HepG2 (cell line): ENCODE results near the gene GON4L. TPM values are rescaled to one million over a fixed set of nuclear protein-coding genes. Genes with fewer than 3 reads are reported as not detected.
"Not testable (repeated sequence)": the region's sequence is repeated elsewhere in the genome, so short reads cannot be mapped to it uniquely, and the experiment has no call there.

Experiments used
- ATAC-seq: fragments of 200-7000 bp; cut with Tn5 transposase; 3 replicates; pipeline ENCODE4 v1.9.1; 2020; ENCODE audit warnings: mild to moderate bottlenecking, moderate library complexity
- BruUV-seq: library from RNA; stranded (reverse); fragments of 400-500 nt; replicated peaks from 2 replicates; lab custom pipeline; 2021; lab: Mats Ljungman, UMichigan
- CTCF ChIA-PET: fragments of 300-600 bp; formaldehyde crosslinking; extraction: SDS; loops from one replicate; lab custom pipeline; 2021; ENCODE audit warnings: low total read pairs, inconsistent platforms, low intra/inter-chr PET ratio; lab: Yijun Ruan, JAX
- POLR2A ChIA-PET: fragments of 350-600 bp; sonication (Branson Sonifier 250); formaldehyde crosslinking; loops from one replicate; lab custom pipeline; 2020; ENCODE audit warnings: antibody characterized with exemption, inconsistent platforms; lab: Yijun Ruan, JAX
- DNase-seq: peaks from one replicate; pipeline ENCODE4 v3.0.0-alpha.2; 2015; ENCODE audit warnings: low spot score
- FAIRE-seq: peaks from 3 replicates; lab custom pipeline; 2011; peaks lifted over from hg19 to GRCh38; lab: Jason Lieb, UNC
- H2AFZ ChIP-seq: one replicate; pipeline ENCODE4 v1.6.1; 2011; ENCODE audit warnings: low read length, inconsistent platforms
- H3K27ac ChIP-seq: fragments of 300-600 bp; 3 replicates; pipeline ENCODE4 v1.8.0; 2011; ENCODE audit warnings: mixed run types, mild to moderate bottlenecking, mixed read lengths, low read length, inconsistent platforms; ENCODE audit not compliant: insufficient read depth; ENCODE audit errors: extremely low read length
- H3K27me3 ChIP-seq, 2 experiments: fragments of 200-600 bp in 1 of 2; 2 replicates in 1 of 2; 3 replicates in 1 of 2; pipeline versions ENCODE4 v1.6.0 to v1.8.0; 2011; ENCODE audit warnings: low read length in 2 of 2, mild to moderate bottlenecking in 2 of 2, moderate library complexity in 2 of 2, inconsistent platforms in 1 of 2; ENCODE audit not compliant: insufficient read depth in 2 of 2, control insufficient read depth in 1 of 2
- H3K36me3 ChIP-seq, 2 experiments: fragments of 200-600 bp in 1 of 2; replicated peaks in 1 of 2; 2 replicates in 1 of 2; 3 replicates in 1 of 2; pipeline versions ENCODE4 v1.5.1 to v1.8.0; 2011; ENCODE audit warnings: low read length in 2 of 2, inconsistent platforms in 1 of 2; ENCODE audit not compliant: insufficient read depth in 2 of 2, control insufficient read depth in 1 of 2
- H3K4me1 ChIP-seq: 2 replicates; pipeline ENCODE4 v1.5.1; 2012; ENCODE audit warnings: low read length, inconsistent platforms; ENCODE audit not compliant: insufficient read depth
- H3K4me2 ChIP-seq: 2 replicates; pipeline ENCODE4 v1.6.0; 2011; ENCODE audit warnings: low read depth, low read length, inconsistent platforms
- H3K4me3 ChIP-seq, 3 experiments: fragments of 200-600 bp in 1 of 3; sonication (generic), shearing (Covaris generic) in 1 of 3; replicated peaks in 1 of 3; 2 replicates each; pipeline ENCODE4 v1.5.1; 2011 to 2016; ENCODE audit warnings: low read length in 3 of 3, inconsistent platforms in 2 of 3, low read depth in 2 of 3, mild to moderate bottlenecking in 2 of 3, control low read depth in 1 of 3, mixed read lengths in 1 of 3; ENCODE audit not compliant: insufficient read depth in 1 of 3
- H3K79me2 ChIP-seq: one replicate; pipeline ENCODE4 v1.6.1; 2011; ENCODE audit warnings: low read length, inconsistent platforms; ENCODE audit not compliant: insufficient read depth
- H3K9ac ChIP-seq: 2 replicates; pipeline ENCODE4 v1.6.0; 2011; ENCODE audit warnings: mild to moderate bottlenecking, low read depth, low read length, inconsistent platforms; ENCODE audit not compliant: insufficient read depth
- H3K9me3 ChIP-seq: 2 replicates; pipeline ENCODE4 v1.5.1; 2012; ENCODE audit warnings: mild to moderate bottlenecking, low read length
- H4K20me1 ChIP-seq: 2 replicates; pipeline ENCODE4 v1.6.0; 2011; ENCODE audit warnings: inconsistent platforms, mild to moderate bottlenecking, low read length, moderate library complexity; ENCODE audit not compliant: insufficient read depth
- WGBS: methylation state at CpG from one replicate; pipeline ENCODE4 v1.1.6; 2017; ENCODE audit warnings: low lambda C conversion rate; 5-methylcytosine and 5-hydroxymethylcytosine counted together
- in situ Hi-C: cut with HindIII; loops from 2 replicates; pipeline ENCODE4 v1.10.0; 2017; ENCODE audit warnings: low pct_unique_long_range_greater_than_20kb; ENCODE audit not compliant: extremely low pct_ligation_motif_present
- intact Hi-C: fragments of 100-400 bp; cut with micrococcal nuclease; formaldehyde crosslinking; loops from one replicate; pipeline ENCODE4 v1.10.0; 2022; ENCODE audit not compliant: unreplicated experiment
- polyA plus RNA-seq, 8 experiments: library from polyadenylated mRNA; depleted of rRNA in 3 of 8; stranded (reverse) in 7 of 8; unstranded in 1 of 8; fragments of >200 nt; fragmentation: Illumina TruSeq in 4 of 8; extraction: Trizol in 4 of 8; gene quantifications; 2 replicates each; pipeline versions ENCODE4 v1.2.1 to v1.2.3, GENCODE V29; 2011 to 2016; ENCODE audit warnings: low read depth in 4 of 8, missing spikeins in 1 of 8, mixed read lengths in 1 of 8; ENCODE audit not compliant: insufficient read depth in 1 of 8
- total RNA-seq, 5 experiments: library from RNA; depleted of rRNA; stranded (reverse); fragments of >200 nt; fragmentation: Illumina TruSeq; extraction: Trizol; gene quantifications; 2 replicates each; pipeline ENCODE4 v1.2.3, GENCODE V29; 2016; ENCODE audit warnings: low read depth in 1 of 5

The GON4L gene
- total and polyA plus RNA-seq, 2 of the 13 experiments (the other 11 are each of a cell fraction or from before 2014, with no cell fraction given): 14.6 to 19.6 TPM

GRCh38 chr1:155748141-155748540 lies 108.9 kb downstream of the GON4L start:
- H3K4me1 ChIP-seq, in situ Hi-C loops, CTCF ChIA-PET, intact Hi-C loops, H3K27ac ChIP-seq, ATAC-seq, H3K27me3 ChIP-seq, H3K4me3 ChIP-seq, POLR2A ChIA-PET, H3K36me3 ChIP-seq, H4K20me1 ChIP-seq, H3K9ac ChIP-seq, DNase-seq, FAIRE-seq, H3K4me2 ChIP-seq, H2AFZ ChIP-seq, H3K79me2 ChIP-seq, H3K9me3 ChIP-seq, BruUV-seq: not testable (repeated sequence)
- WGBS: 100% methylated on average over 5 of the region's 5 CpGs

DNA sequence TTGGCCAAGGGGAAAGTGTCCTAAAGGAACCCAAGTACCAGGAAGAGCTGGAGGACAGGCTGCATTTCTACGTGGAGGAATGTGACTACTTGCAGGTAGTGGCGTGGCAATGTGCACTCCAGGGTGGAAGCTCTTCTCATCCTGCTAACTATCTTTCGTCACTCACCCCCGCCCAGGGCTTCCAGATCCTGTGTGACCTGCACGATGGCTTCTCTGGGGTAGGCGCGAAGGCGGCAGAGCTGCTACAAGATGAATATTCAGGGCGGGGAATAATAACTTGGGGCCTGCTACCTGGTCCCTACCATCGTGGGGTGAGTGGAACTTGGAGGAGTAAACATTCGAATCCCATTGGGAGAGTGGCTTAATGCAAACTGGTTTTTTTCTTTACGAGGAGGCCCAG lies 109.4 kb downstream of the GON4L start:
- intact Hi-C loops, H3K79me2 ChIP-seq, H4K20me1 ChIP-seq, H3K27ac ChIP-seq, POLR2A ChIA-PET, BruUV-seq, FAIRE-seq, H3K4me3 ChIP-seq, H3K27me3 ChIP-seq, DNase-seq, ATAC-seq, CTCF ChIA-PET, H2AFZ ChIP-seq, H3K9ac ChIP-seq, H3K9me3 ChIP-seq, H3K4me1 ChIP-seq, H3K4me2 ChIP-seq, H3K36me3 ChIP-seq, in situ Hi-C loops: not testable (repeated sequence)
- 95% methylated on average over 4 of the region's 12 CpGs for WGBS
